ENCODE data around the gene DCHS1.
A peak's percentile ranks its signal among the peaks of the same experiment; 100 is the strongest.
"Not testable (repeated sequence)": the region's sequence is repeated elsewhere in the genome, so short reads cannot be mapped to it uniquely, and the experiment has no call there.

Gene DCHS1

DNA sequence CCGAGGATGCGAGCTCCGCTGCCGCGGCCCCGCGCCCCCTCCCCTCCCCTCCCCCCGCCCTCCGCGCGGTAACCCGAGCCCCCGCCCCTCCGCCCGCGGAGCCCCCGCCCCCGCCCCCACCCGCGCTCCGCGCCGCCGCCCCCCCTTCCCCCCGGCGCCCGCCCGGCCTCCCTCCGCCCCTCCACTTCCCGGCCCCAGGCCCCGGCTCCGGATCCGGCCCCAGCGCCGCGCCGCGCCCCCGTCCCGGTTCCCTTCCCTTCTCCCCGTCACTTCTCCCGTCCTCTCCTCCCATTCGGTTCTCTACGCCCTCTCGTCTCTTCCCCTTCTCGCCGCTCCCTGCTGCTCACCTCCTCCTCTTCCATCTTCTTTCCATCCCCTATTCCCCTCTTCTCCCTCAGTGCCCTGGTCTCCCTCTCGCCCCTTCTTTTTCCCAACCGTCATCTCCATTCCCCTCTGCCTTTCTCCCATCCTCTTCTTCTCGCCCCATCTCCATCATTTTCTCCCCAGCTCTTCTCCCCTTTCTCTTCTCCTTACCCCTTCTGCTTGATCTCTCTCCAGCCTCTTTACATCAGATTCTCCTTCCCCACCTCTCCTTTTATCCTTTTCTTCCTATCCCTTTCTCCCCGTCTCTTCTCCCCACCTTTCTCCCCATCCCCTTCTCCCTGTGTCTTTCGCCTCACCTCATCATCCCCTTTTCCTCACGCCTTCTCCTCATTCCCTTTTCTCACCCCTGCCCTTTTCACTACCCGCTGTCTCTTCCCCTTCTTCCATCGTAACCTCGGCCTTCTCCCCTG, at the start of gene DCHS1:
Gene DCHS1, minus strand, starts transcription at position 20 of the 794 bp plus-strand sequence. CDS start 14,196 bp downstream, outside the sequence.
- DNase-seq, result no peak
- Mint-ChIP-seq H3K4me1 (peaks cover 7 to 12% of the 10 kb centered on the region in 2 donors), H3K9me3 (no peaks in the 10 kb centered on the region), H3K4me3 (peak within 1 kb of the TSS; percentile 78 to 80), H3K27ac (peak within 1 kb of the TSS; percentile 56), H3K27me3 (peaks cover 13% of the 10 kb centered on the region in 2 donors), H3K36me3 (no peaks in the 10 kb centered on the region)
- peak in 1 of 2 donors; percentile 15 for ATAC-seq (replicated peaks)

DNA sequence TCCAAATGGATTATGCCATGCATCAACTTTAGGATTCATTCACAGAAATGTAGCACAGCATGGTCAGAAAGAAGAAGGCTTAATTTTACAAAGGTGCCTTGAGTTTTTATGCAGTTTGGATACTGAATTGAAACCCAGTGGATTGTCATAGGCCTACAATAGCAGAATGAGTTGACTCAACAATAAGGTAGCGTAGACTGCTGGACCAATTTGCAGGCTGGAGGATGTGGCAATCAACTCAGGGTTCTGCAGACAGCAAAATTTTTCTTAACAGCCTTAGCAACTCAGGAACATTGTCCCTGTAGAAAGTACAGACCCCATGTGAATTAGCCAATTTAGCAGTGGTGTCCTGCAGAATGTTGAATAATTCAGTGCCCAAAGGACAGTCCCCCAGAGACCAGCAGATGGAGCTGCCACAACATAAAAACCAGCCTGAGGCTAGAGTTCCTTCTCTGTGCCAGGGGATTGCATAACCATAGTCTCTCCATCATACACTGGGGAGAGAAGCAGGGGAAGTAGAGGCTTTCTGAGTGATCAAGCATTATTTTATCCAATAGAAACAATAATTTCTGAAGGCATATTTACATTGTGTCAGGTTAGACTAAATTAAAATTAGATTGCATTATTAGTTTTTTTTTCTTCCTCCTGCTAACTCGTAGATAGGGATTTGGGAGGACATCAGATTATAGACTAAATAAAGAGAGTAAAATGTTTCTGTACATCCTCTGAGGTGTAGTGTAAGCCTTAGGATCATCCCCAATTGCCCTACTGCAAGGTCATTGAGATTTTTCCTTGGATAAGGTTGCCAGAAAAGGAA, 47.8 kb upstream of the DCHS1 start:
- no peaks in the 10 kb centered on the region for H3K9me3 Mint-ChIP-seq
- H3K4me3 Mint-ChIP-seq, result no peak overlapping the region
- DNase-seq, result no peak
- H3K36me3 Mint-ChIP-seq, result peaks cover 2 to 4% of the 10 kb centered on the region in 2 donors
- ATAC-seq (replicated peaks), result peak in 1 of 2 donors; percentile 49
- H3K4me1 Mint-ChIP-seq, result peaks cover 13 to 18% of the 10 kb centered on the region in 2 donors
- H3K27me3 Mint-ChIP-seq, result no peaks in the 10 kb centered on the region
- H3K27ac Mint-ChIP-seq, result no peak overlapping the region

GRCh38 chr11:6701955-6702354, 46.3 kb upstream of the DCHS1 start:
- peaks cover 10 to 13% of the 10 kb centered on the region in 2 donors for H3K4me1 Mint-ChIP-seq
- not testable (repeated sequence) for H3K27ac Mint-ChIP-seq; ATAC-seq (replicated peaks); H3K27me3 Mint-ChIP-seq; H3K36me3 Mint-ChIP-seq; H3K9me3 Mint-ChIP-seq; H3K4me3 Mint-ChIP-seq; DNase-seq

- H3K9me3 Mint-ChIP-seq, result no peaks in the 10 kb centered on the region
- DNase-seq (no peak), ATAC-seq (replicated peaks) (no peak)
- peaks cover 1 to 4% of the 10 kb centered on the region in 2 donors for H3K36me3 Mint-ChIP-seq
- no peaks in the 10 kb centered on the region for H3K27me3 Mint-ChIP-seq
- no peak overlapping the region for H3K4me3 Mint-ChIP-seq
- H3K27ac Mint-ChIP-seq, result no peak overlapping the region
- peaks cover 0 to 2% of the 10 kb centered on the region in 2 donors for H3K4me1 Mint-ChIP-seq
Measured at GRCh38 chr11:6695377-6695776, 39.8 kb upstream of the DCHS1 start.

- no peaks in the 10 kb centered on the region for H3K27me3 Mint-ChIP-seq
- H3K9me3 Mint-ChIP-seq, result no peaks in the 10 kb centered on the region
- ATAC-seq (replicated peaks) (no peak), DNase-seq (no peak)
- peaks cover 0 to 2% of the 10 kb centered on the region in 2 donors for H3K4me1 Mint-ChIP-seq
- H3K27ac Mint-ChIP-seq, result peak overlapping the region; percentile 14
- peaks cover 1 to 4% of the 10 kb centered on the region in 2 donors for H3K36me3 Mint-ChIP-seq
- H3K4me3 Mint-ChIP-seq, result no peak overlapping the region
Measured at GRCh38 chr11:6694229-6694535, 38.6 kb upstream of the DCHS1 start.

GRCh38 chr11:6693342-6694228, 38.0 kb upstream of the DCHS1 start:
- Mint-ChIP-seq H3K4me1 (peaks cover 0 to 2% of the 10 kb centered on the region in 2 donors), H3K9me3 (no peaks in the 10 kb centered on the region), H3K36me3 (peaks cover 1 to 4% of the 10 kb centered on the region in 2 donors), H3K27ac (peak overlapping the region; percentile 14), H3K27me3 (no peaks in the 10 kb centered on the region), H3K4me3 (no peak overlapping the region)
- ATAC-seq (replicated peaks), result peak in 1 of 2 donors; percentile 58
- DNase-seq, result no peak

DNA sequence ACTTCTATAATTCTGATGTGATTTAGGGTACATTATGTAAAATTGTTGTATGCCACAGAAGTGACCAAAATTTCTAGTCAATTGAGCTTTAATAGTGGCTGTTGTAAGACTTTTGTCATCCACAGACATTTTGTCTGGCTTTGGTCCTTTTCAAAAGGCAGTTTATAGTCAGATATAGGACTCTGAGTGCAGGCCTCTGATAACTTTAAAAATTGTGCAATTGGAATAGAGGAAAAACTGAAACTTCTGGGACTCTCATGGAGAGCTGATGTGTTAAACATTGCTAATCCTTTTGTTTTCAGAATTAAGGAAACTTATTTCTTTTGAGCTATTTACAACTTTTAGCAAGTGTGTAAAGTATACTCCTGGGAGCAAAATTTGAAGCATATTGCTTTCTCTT, 36.5 kb upstream of the DCHS1 start:
- no peak overlapping the region for H3K4me3 Mint-ChIP-seq
- ATAC-seq (replicated peaks) (no peak), DNase-seq (no peak)
- no peaks in the 10 kb centered on the region for H3K27me3 Mint-ChIP-seq
- H3K9me3 Mint-ChIP-seq, result no peaks in the 10 kb centered on the region
- no peak overlapping the region for H3K27ac Mint-ChIP-seq
- H3K4me1 Mint-ChIP-seq, result peaks cover 0 to 2% of the 10 kb centered on the region in 2 donors
- no peaks in the 10 kb centered on the region for H3K36me3 Mint-ChIP-seq

DNA sequence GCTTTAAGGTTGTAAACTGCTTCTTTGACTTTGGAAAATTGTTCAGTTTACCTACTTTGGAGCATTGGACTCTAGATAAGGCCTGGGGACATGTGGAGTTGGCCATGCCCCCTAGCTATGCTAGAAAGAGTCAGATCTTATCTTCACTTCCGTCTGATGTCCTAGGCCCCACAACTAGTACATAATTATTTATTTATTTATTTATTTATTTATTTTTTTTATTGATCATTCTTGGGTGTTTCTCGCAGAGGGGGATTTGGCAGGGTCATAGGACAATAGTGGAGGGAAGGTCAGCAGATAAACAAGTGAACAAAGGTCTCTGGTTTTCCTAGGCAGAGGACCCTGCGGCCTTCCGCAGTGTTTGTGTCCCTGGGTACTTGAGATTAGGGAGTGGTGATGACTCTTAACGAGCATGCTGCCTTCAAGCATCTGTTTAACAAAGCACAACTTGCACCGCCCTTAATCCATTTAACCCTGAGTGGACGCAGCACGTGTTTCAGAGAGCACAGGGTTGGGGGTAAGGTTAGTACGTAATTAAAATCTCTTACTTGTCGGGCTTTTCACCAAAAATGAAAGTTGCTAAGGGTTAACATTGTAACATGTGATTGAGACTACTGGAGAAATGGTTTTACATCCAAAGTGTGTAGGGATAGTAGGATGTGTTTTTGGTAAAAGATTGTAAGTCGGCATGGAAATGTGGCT, 35.0 kb upstream of the DCHS1 start:
- not testable (repeated sequence) for H3K9me3 Mint-ChIP-seq; H3K36me3 Mint-ChIP-seq; H3K4me1 Mint-ChIP-seq; H3K4me3 Mint-ChIP-seq; H3K27ac Mint-ChIP-seq; H3K27me3 Mint-ChIP-seq; DNase-seq; ATAC-seq (replicated peaks)

DNA sequence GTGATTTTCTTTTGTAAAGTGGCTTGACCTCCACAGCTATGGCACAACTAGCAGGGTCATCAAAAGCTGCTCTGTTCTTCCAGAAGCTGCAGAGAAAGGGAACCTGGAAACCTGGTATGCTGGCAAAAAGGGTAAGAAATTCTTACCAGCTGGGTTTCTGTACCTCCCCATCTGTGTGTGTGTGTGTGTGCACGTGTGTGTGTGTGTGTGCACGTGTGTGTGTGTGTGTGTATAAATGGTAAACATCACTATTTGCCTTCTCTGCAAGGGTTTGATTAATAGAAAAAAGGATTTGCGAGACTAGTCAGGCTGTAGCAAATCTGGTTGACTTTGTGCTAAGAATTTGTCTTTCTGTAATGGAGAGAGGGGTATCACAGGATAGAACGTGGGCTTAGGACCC, 32.3 kb upstream of the DCHS1 start:
- no peak overlapping the region for H3K4me3 Mint-ChIP-seq
- H3K36me3 Mint-ChIP-seq, result peaks cover 3% of the 10 kb centered on the region in 2 donors
- no peak overlapping the region for H3K27ac Mint-ChIP-seq
- H3K4me1 Mint-ChIP-seq, result peaks cover 2 to 8% of the 10 kb centered on the region in 2 donors
- peaks cover 0 to 6% of the 10 kb centered on the region in 2 donors for H3K27me3 Mint-ChIP-seq
- ATAC-seq (replicated peaks), result no peak
- DNase-seq, result no peak
- H3K9me3 Mint-ChIP-seq, result no peaks in the 10 kb centered on the region

DNA sequence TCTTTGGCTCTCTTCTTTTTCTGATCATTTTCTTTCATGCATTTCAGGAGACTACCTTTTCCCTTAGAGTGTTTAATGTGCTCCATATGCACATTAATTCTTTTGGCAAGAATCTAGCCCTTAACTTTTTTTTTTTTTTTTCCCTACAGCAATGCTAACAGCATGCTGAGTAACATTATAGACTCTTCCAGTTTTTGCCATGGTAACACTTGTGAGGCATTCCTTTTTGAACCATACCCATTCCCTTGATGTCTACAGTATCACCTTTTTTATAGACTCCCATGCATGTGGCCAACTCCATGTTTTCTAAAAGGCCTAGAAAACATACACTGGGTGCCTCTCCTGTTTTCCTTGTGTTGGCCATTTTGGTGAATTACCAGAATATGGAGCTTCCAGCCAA, 30.4 kb upstream of the DCHS1 start:
- H3K36me3 Mint-ChIP-seq, result peaks cover 10% of the 10 kb centered on the region in 2 donors
- ATAC-seq (replicated peaks), result no peak
- H3K9me3 Mint-ChIP-seq, result no peaks in the 10 kb centered on the region
- no peak for DNase-seq
- peaks cover 0 to 6% of the 10 kb centered on the region in 2 donors for H3K27me3 Mint-ChIP-seq
- H3K27ac Mint-ChIP-seq, result no peak overlapping the region
- H3K4me1 Mint-ChIP-seq, result peaks cover 10 to 26% of the 10 kb centered on the region in 2 donors
- H3K4me3 Mint-ChIP-seq, result no peak overlapping the region

- not testable (repeated sequence) for H3K27me3 Mint-ChIP-seq; DNase-seq; H3K9me3 Mint-ChIP-seq; ATAC-seq (replicated peaks)
- Mint-ChIP-seq H3K4me3 (peak overlapping the region; percentile 11 to 54), H3K4me1 (peaks cover 16 to 38% of the 10 kb centered on the region in 2 donors), H3K36me3 (peaks cover 17 to 25% of the 10 kb centered on the region in 2 donors), H3K27ac (peak overlapping the region; percentile 37)
Measured at GRCh38 chr11:6684068-6684467, 28.5 kb upstream of the DCHS1 start.

GRCh38 chr11:6682936-6683861, 27.6 kb upstream of the DCHS1 start, which contains the start of gene MRPL17:
TSS of gene MRPL17 (minus strand) at chr11:6683340. CDS start at chr11:6683296, 44 bp downstream.
- Mint-ChIP-seq H3K9me3 (no peaks in the 10 kb centered on the region), H3K27ac (peak within 1 kb of the TSS; percentile 99), H3K4me1 (peaks cover 16 to 38% of the 10 kb centered on the region in 2 donors), H3K36me3 (peaks cover 17 to 29% of the 10 kb centered on the region in 2 donors), H3K27me3 (peaks cover 0 to 6% of the 10 kb centered on the region in 2 donors), H3K4me3 (peak within 1 kb of the TSS; percentile 92 to 99)
- DNase-seq, result peak; percentile 100
- ATAC-seq (replicated peaks), result peak; percentile 95 to 96

Measured in stimulated activated naive B cell treated with anti-CD40 and anti-IgM and Interleukin-4, amounts not matched to agents 10 μg/mL and 1 μg/mL and 100 μg/mL, for 72 hours (primary cell).